Endothelial cell of umbilical vein (primary cell): ENCODE measurements around the gene HES3.

ENCODE experiments used
- EZH2 ChIP-seq: IDR thresholded peaks from 2 replicates; pipeline ENCODE4 v1.6.1; 2012; ENCODE audit warnings: borderline replicate concordance, low read depth, mild to moderate bottlenecking, moderate library complexity, low read length, inconsistent platforms; ENCODE audit not compliant: severe bottlenecking
- TF ChIP-seq, protein P1 (sequence below), 2 donors: IDR thresholded peaks; 1 replicate in 1 of 2; 2 replicates in 1 of 2; pipeline ENCODE4 v1.5.1; 2011; ENCODE audit warnings: low read length in 2 of 2, mild to moderate bottlenecking in 2 of 2, moderate library complexity in 2 of 2, control low read depth in 1 of 2, inconsistent platforms in 1 of 2, low read depth in 1 of 2; ENCODE audit not compliant: insufficient read depth in 1 of 2; ENCODE audit errors: extremely low read depth in 1 of 2

DNA sequence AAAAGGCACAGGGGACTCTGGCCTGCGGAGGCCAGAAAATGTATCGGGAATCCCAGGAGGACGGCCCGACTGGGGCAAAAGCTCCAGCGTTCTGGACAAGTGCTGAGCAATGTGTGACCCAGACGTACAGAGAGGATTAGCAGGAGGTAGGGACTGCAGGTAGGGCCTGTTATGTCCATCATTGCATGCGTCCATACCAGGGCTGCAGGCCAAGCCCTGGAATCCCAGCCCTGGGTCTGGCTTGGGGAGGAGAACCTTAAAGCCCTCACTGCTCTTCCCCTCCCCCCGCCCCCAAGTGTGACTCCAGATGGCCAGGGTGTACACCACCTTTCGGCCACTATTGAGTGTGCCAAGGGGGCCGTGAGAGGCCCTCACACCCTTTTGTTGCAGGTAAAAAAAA lies 36.1 kb upstream of the HES3 start:
- TF ChIP-seq, protein P1, sequence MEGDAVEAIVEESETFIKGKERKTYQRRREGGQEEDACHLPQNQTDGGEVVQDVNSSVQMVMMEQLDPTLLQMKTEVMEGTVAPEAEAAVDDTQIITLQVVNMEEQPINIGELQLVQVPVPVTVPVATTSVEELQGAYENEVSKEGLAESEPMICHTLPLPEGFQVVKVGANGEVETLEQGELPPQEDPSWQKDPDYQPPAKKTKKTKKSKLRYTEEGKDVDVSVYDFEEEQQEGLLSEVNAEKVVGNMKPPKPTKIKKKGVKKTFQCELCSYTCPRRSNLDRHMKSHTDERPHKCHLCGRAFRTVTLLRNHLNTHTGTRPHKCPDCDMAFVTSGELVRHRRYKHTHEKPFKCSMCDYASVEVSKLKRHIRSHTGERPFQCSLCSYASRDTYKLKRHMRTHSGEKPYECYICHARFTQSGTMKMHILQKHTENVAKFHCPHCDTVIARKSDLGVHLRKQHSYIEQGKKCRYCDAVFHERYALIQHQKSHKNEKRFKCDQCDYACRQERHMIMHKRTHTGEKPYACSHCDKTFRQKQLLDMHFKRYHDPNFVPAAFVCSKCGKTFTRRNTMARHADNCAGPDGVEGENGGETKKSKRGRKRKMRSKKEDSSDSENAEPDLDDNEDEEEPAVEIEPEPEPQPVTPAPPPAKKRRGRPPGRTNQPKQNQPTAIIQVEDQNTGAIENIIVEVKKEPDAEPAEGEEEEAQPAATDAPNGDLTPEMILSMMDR (IDR thresholded peaks at IDR 0.05; ENCODE audit: extremely low read depth in 1 of 2, insufficient read depth in 1 of 2, low read depth in 1 of 2, low read length in 2 of 2): no peak
- TF ChIP-seq EZH2: no peak
